ENCODE measurements around the gene RBM20. TPM values are rescaled to one million over a fixed set of nuclear protein-coding genes. Genes with fewer than 3 reads are reported as not detected.

The RBM20 gene
- total RNA-seq, 3 donors from 2014 or later: 0.48 to 3.1 (median 1.6) TPM

DNA sequence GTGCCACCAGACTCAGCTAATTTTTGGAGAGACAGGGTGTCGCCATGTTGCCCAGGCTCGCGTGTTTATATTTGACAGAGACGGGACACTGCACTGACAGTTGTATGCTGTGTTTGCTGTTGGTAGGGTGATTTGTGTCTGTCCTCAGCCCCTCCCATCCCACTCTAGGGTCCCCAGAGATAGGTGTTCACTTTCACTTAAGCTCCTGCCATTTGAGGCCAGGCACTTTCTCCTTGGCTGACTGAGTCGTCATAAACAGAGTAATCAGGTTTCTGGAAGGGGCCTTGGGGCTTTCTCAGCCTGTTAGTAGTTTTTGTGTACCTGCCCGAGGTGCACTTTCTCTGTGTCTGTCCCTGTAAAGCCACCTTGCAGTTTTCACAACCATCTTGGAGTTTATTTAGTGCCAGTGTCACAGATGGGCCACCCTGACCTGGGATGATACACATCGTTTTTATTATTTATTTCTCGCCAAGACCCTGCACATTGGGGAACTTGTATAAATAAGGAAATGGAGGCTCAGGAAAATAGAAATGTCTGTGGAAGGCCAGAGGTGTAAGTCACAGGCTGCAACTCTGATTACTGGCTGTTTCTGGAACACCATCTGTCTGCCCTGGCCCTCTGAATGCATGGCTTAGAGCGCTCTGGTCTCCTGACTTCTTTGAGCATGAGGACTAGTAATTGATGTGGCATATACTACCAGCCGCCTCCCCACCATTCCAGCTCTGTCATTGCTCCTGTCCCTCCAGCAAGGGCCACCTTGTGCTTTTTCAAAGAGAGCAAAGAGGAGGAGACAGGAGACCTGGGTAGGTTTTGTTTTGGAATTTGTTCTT, 145.7 kb downstream of the RBM20 start:
- Histone ChIP-seq H3K4me1 (peaks cover 0 to 3% of the 10 kb centered on the region in 2 donors), H3K27me3 (no peaks in the 10 kb centered on the region), H3K4me3 (no peak overlapping the region), H3K9me3 (no peaks in the 10 kb centered on the region), H3K27ac (peak overlapping the region; percentile 13 to 40), H3K36me3 (no peaks in the 10 kb centered on the region)
- no peak for DNase-seq (ENCODE audit: low spot score in 2 of 2)
- TF ChIP-seq, protein P1, sequence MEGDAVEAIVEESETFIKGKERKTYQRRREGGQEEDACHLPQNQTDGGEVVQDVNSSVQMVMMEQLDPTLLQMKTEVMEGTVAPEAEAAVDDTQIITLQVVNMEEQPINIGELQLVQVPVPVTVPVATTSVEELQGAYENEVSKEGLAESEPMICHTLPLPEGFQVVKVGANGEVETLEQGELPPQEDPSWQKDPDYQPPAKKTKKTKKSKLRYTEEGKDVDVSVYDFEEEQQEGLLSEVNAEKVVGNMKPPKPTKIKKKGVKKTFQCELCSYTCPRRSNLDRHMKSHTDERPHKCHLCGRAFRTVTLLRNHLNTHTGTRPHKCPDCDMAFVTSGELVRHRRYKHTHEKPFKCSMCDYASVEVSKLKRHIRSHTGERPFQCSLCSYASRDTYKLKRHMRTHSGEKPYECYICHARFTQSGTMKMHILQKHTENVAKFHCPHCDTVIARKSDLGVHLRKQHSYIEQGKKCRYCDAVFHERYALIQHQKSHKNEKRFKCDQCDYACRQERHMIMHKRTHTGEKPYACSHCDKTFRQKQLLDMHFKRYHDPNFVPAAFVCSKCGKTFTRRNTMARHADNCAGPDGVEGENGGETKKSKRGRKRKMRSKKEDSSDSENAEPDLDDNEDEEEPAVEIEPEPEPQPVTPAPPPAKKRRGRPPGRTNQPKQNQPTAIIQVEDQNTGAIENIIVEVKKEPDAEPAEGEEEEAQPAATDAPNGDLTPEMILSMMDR (IDR thresholded peaks at IDR 0.05): no peak
- no peak for TF ChIP-seq POLR2A (IDR thresholded peaks at IDR 0.05)
- TF ChIP-seq POLR2AphosphoS5 (IDR thresholded peaks at IDR 0.05): no peak
- intact Hi-C loops (cut with DNase I; ENCODE audit: low total_unique reads): no loop called here

DNA sequence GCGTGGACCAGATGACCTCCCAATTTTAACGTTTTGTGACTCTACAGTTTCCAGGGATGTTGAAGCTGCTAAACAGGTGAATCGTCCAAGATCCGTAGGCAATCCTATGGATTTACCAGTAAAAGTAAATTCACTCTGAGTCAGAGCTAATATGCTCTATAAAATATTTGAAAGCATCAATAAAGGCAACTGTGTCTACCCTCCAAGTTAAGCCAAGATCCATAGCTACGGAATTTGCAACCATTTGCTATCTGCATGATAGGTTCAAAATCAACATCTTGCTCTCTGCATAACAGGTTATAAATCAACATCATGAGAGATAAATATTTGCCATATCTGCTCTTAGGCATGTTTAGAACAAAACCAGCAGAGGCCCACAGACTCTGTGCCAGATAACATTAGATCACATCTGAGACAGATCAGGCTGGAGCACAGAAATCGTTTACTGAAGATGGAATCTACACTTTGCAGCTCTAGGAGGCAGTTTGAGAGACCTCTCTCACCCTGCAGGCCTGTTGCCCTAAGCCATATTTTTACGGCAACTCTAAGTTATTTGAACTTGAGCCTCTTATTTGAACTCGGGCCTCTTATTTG, 146.9 kb downstream of the RBM20 start:
- TF ChIP-seq POLR2AphosphoS5 (IDR thresholded peaks at IDR 0.05): no peak
- no peak overlapping the region for H3K27ac ChIP-seq
- no peaks in the 10 kb centered on the region for H3K36me3 ChIP-seq
- H3K4me3 ChIP-seq: no peak overlapping the region
- H3K4me1 ChIP-seq: peaks cover 0 to 3% of the 10 kb centered on the region in 2 donors
- H3K27me3 ChIP-seq: no peaks in the 10 kb centered on the region
- intact Hi-C loops (cut with DNase I; ENCODE audit: low total_unique reads): no loop called here
- DNase-seq (ENCODE audit: low spot score in 2 of 2): no peak
- H3K9me3 ChIP-seq: no peaks in the 10 kb centered on the region

DNA sequence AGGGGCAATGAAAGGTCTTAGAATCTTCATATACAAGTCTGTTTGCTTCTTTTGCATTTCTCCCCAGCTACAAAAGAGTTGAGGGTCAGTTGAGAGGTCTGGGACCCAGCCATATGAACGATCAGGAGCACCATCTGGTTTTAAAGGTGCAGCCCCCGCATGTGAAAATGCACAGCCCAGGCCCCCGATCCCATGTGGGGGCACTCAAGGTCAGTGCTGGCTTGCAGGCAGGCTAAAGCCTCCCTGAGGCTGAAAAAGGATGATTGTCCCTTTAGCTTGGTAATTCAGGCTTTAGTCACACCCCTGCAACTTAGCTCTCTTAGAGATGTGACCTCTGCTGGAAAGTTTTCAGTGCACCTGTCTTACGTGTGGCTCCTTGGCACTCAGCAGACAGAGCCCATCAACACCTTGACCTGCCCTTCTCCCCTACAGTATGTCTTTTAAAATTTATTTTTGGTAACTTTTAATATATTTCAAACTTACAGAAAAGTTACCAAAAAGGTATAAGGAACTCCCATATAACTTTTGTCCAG, 147.5 kb downstream of the RBM20 start:
- peaks cover 0 to 3% of the 10 kb centered on the region in 2 donors for H3K4me1 ChIP-seq

DNA sequence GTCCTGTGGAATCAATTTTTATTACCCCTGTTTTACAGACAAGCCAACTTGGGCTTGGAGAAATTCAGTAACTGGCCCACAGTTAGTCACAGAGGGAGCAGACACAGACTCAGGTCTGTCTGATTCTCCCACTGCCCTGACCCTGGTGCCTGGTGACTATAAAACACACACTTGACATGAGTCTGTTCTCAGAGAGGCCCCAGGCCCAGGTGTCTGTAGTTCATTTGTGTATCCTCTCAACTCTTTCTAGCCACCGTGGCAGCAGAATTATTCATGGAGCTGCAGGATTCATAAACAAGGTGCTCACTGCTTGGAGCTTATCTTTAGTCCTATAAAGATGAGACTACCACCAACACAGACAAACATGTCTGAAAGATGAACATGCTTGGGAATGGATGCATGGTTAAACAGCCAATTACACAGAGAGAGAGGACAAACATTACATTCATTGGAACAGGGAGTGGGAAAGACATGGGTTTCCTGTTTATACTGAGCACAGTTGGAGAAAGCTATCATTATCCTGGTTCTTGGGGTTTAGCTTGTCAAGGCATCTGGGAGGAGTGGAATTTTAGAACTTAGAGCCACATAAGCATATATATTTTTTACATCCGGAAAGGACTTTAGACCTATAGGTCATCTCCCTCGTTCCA, 148.5 kb downstream of the RBM20 start:
- intact Hi-C loops (cut with DNase I; ENCODE audit: low total_unique reads): no loop called here
- no peak overlapping the region for H3K4me3 ChIP-seq
- H3K36me3 ChIP-seq: no peaks in the 10 kb centered on the region
- H3K27me3 ChIP-seq: no peaks in the 10 kb centered on the region
- DNase-seq (ENCODE audit: low spot score in 2 of 2): no peak
- H3K27ac ChIP-seq: no peak overlapping the region
- H3K4me1 ChIP-seq: peaks cover 0 to 3% of the 10 kb centered on the region in 2 donors
- TF ChIP-seq POLR2A (IDR thresholded peaks at IDR 0.05) (no peak), POLR2AphosphoS5 (IDR thresholded peaks at IDR 0.05) (no peak)
- TF ChIP-seq, protein P1 (IDR thresholded peaks at IDR 0.05): no peak
- no peaks in the 10 kb centered on the region for H3K9me3 ChIP-seq

More for the DNA sequence above, 147.5 kb downstream of the RBM20 start:
- H3K4me3 ChIP-seq: no peak overlapping the region
- no peaks in the 10 kb centered on the region for H3K36me3 ChIP-seq
- no peaks in the 10 kb centered on the region for H3K27me3 ChIP-seq
- DNase-seq (ENCODE audit: low spot score in 2 of 2): no peak
- intact Hi-C loops (cut with DNase I; ENCODE audit: low total_unique reads): no loop called here
- no peak for TF ChIP-seq POLR2A (IDR thresholded peaks at IDR 0.05)
- no peak overlapping the region for H3K27ac ChIP-seq
- no peaks in the 10 kb centered on the region for H3K9me3 ChIP-seq

DNA sequence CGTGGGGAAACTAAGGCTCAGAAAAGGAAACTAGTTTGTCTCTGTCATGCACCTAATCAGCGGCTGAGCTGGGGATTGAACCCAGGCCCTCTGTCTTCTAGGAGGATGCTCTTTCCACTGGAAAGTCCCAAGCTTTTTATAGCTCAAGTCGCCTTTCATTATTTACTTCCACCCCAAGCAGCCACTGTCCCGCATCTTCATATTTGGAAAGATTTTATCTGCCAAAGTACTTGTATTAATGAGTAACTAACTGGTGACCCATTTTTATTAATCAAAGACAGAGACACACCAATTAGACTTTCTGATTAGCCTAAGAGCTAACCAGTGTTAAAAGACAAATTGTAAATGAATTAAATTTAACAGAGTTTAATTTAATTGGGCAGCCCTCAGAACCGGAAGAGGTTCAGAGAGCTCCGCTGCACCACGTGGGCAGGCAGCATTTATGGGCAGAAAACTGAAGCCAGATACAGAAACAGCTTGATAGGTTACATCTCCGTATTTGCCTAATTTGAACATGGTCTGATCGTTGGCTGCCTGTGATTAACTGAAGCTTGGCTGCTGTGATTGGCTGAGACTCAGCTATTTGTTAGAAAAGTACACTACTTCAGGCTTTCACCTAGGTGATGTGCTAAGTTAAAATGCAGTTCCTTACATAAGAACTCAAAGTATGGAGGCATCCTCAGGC, 149.1 kb downstream of the RBM20 start:
- DNase-seq (ENCODE audit: low spot score in 2 of 2): no peak
- peak overlapping the region in 1 of 3 donors; percentile 24 for H3K4me3 ChIP-seq
- TF ChIP-seq POLR2A (IDR thresholded peaks at IDR 0.05) (no peak), POLR2AphosphoS5 (IDR thresholded peaks at IDR 0.05) (no peak)
- TF ChIP-seq, protein P1 (IDR thresholded peaks at IDR 0.05): no peak
- H3K9me3 ChIP-seq: no peaks in the 10 kb centered on the region
- no peaks in the 10 kb centered on the region for H3K27me3 ChIP-seq
- intact Hi-C loops (cut with DNase I; ENCODE audit: low total_unique reads): no loop called here
- H3K4me1 ChIP-seq: peaks cover 0 to 3% of the 10 kb centered on the region in 2 donors
- H3K27ac ChIP-seq: peak overlapping the region; percentile 31 to 39
- H3K36me3 ChIP-seq: no peaks in the 10 kb centered on the region

Measured in breast epithelium (tissue), 4 donors.